OCI-LY3 (cell line): ENCODE results near the gene CD200R1.

Experiments
- EZH2phosphoT487 ChIP-seq: fragments of 200-600 bp; shearing (Covaris generic); IDR thresholded peaks from 2 replicates; pipeline ENCODE4 v1.6.1; 2018; ENCODE audit warnings: antibody characterized with exemption, mixed run types, low read depth
- TF ChIP-seq, protein P1 (sequence below): fragments of 200-600, 300-600 bp; sonication (generic); IDR thresholded peaks from 2 replicates; pipeline ENCODE4 v1.5.1; 2014; ENCODE audit warnings: antibody characterized with exemption, low read length, low read depth

DNA sequence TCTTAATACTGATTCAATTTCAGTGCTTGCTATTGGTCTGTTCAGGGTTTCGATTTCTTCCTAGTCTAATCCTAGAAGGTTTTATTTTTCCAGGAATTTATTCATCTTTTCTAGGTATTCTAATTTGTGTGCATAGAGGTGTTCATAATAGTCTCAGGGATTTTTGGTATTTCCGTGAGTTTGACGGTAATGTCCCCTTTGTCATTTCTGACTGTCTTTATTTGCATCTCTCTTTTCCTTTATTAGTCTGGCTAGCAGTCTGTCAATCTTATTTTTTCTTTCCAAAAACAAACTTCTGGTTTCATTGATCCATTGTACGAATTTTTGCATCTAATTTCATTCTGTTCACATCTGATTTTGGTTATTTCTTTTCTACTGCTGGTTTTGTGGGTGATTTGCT, 93.0 kb downstream of the CD200R1 start:
- TF ChIP-seq, protein P1, sequence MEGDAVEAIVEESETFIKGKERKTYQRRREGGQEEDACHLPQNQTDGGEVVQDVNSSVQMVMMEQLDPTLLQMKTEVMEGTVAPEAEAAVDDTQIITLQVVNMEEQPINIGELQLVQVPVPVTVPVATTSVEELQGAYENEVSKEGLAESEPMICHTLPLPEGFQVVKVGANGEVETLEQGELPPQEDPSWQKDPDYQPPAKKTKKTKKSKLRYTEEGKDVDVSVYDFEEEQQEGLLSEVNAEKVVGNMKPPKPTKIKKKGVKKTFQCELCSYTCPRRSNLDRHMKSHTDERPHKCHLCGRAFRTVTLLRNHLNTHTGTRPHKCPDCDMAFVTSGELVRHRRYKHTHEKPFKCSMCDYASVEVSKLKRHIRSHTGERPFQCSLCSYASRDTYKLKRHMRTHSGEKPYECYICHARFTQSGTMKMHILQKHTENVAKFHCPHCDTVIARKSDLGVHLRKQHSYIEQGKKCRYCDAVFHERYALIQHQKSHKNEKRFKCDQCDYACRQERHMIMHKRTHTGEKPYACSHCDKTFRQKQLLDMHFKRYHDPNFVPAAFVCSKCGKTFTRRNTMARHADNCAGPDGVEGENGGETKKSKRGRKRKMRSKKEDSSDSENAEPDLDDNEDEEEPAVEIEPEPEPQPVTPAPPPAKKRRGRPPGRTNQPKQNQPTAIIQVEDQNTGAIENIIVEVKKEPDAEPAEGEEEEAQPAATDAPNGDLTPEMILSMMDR = no peak
- TF ChIP-seq EZH2phosphoT487 = no peak
